ELF-1 (cell line): Measurements from ENCODE around the gene MAP4K5.

Source experiments
- DNase-seq: peaks from one replicate; pipeline ENCODE4 v3.0.0-alpha.2; 2016; ENCODE audit warnings: low read depth, low spot score

Gene MAP4K5

DNA sequence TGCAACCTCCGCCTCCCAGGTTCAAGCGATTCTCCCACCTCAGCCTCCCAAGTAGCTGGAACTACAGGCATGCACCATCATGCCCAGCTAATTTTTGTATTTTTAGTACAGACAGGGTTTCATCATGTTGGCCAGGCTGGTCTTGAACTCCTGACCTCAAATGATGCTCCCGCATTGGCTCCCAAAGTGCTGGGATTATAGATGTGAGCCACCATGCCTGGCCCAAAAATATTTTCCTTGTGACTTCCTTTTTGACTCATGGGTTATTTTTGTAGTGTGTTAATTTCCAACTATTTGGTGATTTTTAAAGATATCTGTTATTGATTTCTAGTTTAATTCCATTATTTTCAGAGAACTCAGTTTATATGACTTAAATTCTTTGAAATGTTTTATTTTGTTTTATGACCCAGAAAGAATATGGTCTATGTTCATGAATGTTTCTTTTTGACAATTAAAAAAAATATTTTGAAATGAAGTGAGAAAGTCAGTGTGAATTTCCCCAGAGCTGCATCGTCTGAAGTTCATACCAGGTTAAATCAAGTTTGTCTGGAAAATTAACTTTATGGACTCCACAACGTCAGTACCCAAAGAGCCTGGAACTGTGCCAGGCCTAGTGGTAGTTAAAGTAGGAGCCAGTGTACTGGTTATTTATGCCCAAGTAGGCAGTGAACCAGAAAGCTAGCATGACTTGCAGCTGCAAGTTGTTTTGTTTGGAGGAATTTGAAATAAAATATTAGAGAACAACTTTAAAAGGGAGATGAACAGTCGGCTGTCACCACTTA, 132.9 kb downstream of the MAP4K5 start:
- DNase-seq, result no peak

DNA sequence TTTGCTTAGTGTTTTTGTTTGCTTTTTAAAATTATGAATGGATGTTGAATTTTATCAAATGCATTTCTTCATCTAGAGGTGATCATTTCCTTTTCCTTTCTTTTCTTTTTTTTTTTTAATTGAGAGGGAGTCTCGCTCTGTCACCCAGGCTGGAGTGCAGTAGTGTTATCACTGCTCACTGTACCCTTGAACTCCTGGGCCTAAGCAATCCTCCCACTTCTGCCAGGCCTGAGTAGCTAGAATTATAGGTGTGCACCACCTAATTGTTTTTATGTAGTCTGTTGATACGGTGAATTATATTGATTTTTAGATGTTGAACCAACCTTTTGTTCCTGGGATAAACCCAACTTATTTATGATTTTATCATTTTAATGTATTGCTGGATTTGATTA, 134.2 kb downstream of the MAP4K5 start:
- no peak for DNase-seq

- no peak for DNase-seq
Measured at GRCh38 chr14:50397390-50398188, 134.8 kb downstream of the MAP4K5 start.

DNA sequence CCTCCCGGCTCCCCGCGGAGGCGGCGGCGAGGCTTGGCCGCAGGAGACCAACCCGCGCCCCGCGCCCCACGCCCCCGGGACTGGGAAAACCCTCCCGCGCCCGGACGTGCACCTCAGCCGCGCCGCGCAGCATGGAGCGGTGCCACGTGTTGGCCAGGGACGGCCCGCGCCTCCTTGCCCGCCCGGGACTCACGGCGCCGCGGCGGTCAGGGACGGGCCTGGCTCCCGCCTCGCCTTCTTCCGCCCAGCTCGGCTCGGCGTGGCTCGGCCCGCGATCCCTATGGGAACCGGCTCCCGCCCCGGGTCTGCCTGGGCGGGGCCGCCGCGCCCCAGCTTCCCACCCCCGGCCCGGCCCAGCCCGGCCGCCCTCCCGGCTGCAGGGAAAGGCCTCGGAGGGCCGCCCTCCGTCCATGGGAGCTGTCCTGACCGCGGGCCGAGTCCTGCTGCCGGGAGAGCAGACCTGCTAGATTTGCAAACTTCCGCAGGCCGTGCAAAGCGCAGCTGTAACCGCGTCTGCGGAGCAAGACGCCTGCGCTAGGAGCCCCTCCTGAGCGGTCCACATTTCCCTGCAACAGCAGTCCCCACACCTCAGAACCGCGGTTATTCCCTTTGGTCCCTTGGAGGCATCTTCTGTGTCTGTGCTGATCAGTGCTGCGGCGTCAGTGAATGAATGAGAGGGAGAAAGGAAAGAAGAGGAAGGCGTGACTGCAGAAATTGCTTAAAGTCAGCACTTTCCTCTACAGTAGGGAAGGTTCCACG, 135.6 kb downstream of the MAP4K5 start, which contains the start of gene CDKL1:
TSS of gene CDKL1 (minus strand) at position 251 of the 759 bp plus-strand sequence. CDS start 1,013 bp downstream, outside the sequence.
- DNase-seq, result peak; percentile 79

GRCh38 chr14:50395448-50395847, 136.9 kb downstream of the MAP4K5 start:
- no peak for DNase-seq

GRCh38 chr14:50394713-50395112, 137.7 kb downstream of the MAP4K5 start:
- DNase-seq, result no peak

DNA sequence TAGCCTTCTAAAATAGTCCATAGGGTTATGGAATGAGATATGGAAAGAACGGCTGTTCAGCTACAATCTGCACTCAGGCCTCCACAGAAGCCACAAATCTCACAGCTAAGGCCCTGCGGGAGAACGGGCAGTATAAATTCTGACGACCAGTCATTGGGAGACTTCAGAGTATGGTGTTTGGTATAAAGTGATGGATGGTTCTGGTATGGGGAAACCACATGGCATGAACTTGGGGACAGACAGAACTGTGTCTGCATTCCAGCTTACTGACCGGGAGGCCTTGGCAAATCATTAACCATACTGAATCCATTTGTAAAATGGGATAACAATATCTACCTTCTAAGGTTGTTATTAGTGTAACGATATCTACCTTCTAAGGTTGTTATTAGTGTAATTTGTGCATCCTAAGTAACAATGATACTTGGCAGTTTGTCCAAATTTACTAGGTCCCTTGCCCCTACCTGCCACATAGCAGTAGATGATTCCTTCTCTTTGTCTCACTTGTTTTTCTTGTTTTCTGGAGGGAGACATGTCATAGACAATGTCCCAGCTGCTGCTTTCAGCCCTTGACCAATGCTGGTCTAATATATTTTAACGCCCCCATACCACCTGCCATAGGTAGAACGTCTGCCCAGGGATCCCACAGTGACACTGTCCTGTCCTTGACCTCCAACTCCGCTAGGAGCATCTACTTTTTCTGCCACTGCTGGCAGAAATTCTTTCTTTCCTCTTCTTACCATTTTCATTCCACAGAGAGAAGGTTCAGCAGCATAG, 142.5 kb downstream of the MAP4K5 start:
- no peak for DNase-seq

DNA sequence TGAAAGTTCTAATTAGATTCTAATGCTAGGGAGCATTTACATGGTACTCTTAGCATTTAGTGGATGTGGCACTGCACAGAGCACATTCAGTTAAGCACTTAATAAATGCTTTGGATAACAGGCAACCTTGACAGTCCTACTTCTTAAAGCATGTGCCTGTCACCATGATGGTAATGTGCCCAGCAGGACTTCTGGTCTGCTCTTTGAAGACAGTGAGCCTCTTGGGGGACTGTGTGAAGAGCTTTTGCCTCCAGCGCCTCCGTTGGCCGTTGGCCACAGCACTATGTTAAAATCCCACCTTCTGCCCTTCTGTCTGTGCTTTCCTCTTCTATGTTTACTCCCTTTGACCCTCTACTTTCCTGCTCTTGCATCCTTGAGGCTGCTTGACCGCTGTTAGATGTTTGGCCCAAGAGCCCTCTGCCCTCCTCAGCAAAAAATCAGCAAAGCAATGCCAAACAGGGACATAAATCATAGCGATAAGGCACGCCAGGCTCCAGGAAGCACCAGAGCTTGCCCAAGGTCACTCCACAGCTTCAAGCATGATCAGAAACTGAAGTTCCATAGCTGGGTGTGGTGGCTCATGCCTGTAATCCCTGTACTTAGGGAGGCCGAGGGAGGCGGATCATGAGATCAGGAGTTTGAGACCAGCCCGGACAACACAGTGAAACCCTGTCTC, 144.0 kb downstream of the MAP4K5 start:
- peak; percentile 80 for DNase-seq

DNA sequence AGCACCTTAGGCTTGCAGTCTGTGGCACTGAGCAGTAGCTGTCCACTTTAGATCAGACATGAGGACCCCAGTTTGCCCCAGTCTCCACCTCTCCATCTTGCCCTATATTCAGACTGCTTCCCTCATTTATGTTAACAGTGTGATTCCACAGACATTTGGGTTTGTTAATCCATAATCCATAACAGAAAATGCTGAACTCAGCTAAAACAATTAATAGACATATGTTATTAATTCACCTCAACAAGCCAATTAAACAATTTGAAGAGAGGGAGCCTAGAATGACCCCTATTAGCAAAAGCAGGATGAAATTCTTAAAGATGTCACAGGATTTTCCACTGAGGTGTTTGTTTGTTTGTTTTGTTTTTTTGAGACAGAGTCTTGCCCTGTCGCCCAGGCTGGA, 144.8 kb downstream of the MAP4K5 start:
- no peak for DNase-seq

GRCh38 chr14:50383618-50384225, 148.6 kb downstream of the MAP4K5 start:
- peak; percentile 18 for DNase-seq

GRCh38 chr14:50381823-50382287, 150.5 kb downstream of the MAP4K5 start:
- DNase-seq, result no peak

- DNase-seq, result no peak
Measured at GRCh38 chr14:50381008-50381407, 151.4 kb downstream of the MAP4K5 start.

GRCh38 chr14:50380455-50380854, 151.9 kb downstream of the MAP4K5 start:
- DNase-seq, result no peak

DNA sequence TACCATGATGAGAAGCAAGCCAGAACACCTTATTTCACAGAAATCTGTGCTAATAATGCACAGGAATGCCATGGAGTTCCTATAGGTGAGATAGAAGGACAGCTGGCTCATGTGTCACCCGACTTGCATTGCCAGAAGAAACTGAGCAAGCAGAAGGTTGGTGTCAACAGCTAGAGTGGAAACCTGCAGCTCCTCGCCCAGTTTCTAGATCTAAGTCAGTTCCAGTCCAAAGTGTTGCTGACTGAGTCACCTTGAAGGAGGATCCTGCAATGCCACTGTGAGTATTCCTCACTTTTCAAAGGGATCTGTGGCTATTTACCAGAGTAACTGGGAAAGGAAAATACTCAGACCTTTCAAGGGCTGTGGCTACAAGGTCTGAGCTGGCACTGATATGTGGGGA, 152.8 kb downstream of the MAP4K5 start:
- no peak for DNase-seq

GRCh38 chr14:50377550-50378085, 154.8 kb downstream of the MAP4K5 start:
- no peak for DNase-seq

DNA sequence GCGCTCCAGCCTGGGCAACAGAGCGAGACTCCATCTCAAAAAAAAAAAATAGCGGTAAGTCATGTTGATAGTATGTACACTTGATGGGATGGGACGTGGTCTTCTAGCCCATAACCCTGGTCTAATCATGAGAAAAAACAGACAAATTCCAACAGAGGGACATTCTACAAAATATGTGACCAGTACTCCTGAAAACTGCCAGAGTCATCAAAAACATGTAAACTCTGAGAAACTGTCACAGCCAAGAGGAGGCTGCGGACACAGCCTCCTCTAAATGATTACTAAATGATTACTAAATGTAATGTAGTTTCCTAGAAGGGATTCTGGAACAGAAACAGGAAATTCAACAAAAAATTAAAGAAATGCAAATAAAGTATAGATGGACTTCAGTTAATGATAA, 156.6 kb downstream of the MAP4K5 start:
- DNase-seq, result no peak

DNA sequence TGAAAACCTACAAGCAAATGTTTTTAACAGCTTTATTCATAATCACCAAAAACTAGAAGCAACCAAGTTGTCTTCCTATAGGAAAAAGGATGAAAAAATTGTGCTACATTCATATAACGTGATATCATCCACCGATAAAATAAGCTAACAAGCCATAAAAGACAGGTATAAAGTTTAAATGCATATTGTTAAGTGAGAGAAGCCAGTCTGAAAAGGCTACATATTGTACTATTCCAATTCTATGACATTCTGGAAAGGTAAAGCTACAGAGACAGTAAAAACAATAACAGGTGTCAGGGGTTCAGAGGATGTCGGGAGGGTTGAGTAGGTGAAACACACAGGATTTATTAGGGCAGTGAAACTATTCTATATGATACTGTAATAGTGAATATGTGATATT, 158.4 kb downstream of the MAP4K5 start:
- no peak for DNase-seq

DNA sequence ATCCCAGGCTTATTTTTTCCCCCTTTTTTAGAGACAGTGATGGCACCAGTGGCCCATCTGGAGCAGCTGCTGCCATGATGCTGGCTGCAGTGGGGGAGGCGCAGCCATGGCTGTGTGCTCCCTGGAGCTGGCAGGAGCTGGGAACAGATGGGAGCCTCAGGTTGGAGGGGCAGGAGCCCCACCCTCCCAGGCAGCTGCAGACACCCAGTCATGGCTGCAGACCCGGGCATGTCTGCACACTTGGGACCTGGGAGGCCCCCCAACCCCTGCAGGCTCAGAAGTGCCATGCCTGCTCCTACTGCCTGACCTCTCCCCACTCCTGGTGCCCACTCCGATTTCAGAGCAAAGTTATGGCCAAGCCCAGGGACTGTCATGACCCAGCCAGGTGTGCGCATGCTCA, 160.8 kb downstream of the MAP4K5 start:
- no peak for DNase-seq
